CD4-positive, alpha-beta T cell treated with Interleukin-6 for 4 hours (primary cell): ENCODE measurements around the gene UBAC2.
"Not testable (repeated sequence)": the region's sequence is repeated elsewhere in the genome, so short reads cannot be mapped to it uniquely, and the experiment has no call there.

ENCODE experiments used
- DNase-seq: peaks from one replicate; pipeline ENCODE4 v3.0.0-alpha.2; 2020; ENCODE audit warnings: mixed read lengths

The UBAC2 gene

GRCh38 chr13:99215184-99215830 lies 14.7 kb downstream of the UBAC2 start:
- DNase-seq, result peak; percentile 78

- DNase-seq, result peak; percentile 41
Observed at GRCh38 chr13:99217461-99218110, 16.9 kb downstream of the UBAC2 start.

- DNase-seq, result no peak
Observed at GRCh38 chr13:99218126-99218525, 17.5 kb downstream of the UBAC2 start.

- no peak for DNase-seq
Observed at GRCh38 chr13:99218545-99218944, 17.9 kb downstream of the UBAC2 start.

GRCh38 chr13:99218969-99219368 lies 18.3 kb downstream of the UBAC2 start:
- peak; percentile 78 for DNase-seq

- peak; percentile 57 for DNase-seq
Observed at GRCh38 chr13:99220199-99220935, 19.7 kb downstream of the UBAC2 start.

- DNase-seq, result no peak
Observed at GRCh38 chr13:99221567-99222239, 21.0 kb downstream of the UBAC2 start.

- no peak for DNase-seq
Observed at GRCh38 chr13:99223587-99223986, 22.9 kb downstream of the UBAC2 start.

GRCh38 chr13:99224021-99224420 lies 23.4 kb downstream of the UBAC2 start:
- DNase-seq, result no peak

- no peak for DNase-seq
Observed at GRCh38 chr13:99225078-99225477, 24.4 kb downstream of the UBAC2 start.

- no peak for DNase-seq
Observed at GRCh38 chr13:99226513-99226912, 25.9 kb downstream of the UBAC2 start.

- DNase-seq, result no peak
Observed at GRCh38 chr13:99227331-99227900, 26.8 kb downstream of the UBAC2 start.

GRCh38 chr13:99227909-99228688 lies 27.4 kb downstream of the UBAC2 start:
- no peak for DNase-seq

GRCh38 chr13:99228737-99229691 lies 28.4 kb downstream of the UBAC2 start:
- DNase-seq, result no peak

GRCh38 chr13:99230588-99230987 lies 29.9 kb downstream of the UBAC2 start:
- DNase-seq, result not testable (repeated sequence)

GRCh38 chr13:99230991-99231390 lies 30.3 kb downstream of the UBAC2 start:
- DNase-seq, result no peak

GRCh38 chr13:99231721-99232120 lies 31.1 kb downstream of the UBAC2 start:
- no peak for DNase-seq

- peak; percentile 52 for DNase-seq
Observed at GRCh38 chr13:99237981-99238662, 37.5 kb downstream of the UBAC2 start.

- DNase-seq, result no peak
Observed at GRCh38 chr13:99246100-99246499, 45.4 kb downstream of the UBAC2 start.

GRCh38 chr13:99249178-99249577 lies 48.5 kb downstream of the UBAC2 start:
- DNase-seq, result not testable (repeated sequence)
